Activated B cell treated with CpG ODN at 0.5 μM for 24 hours (primary cell): Measurements from ENCODE around the gene RAD51B. TPM values are rescaled to one million over a fixed set of nuclear protein-coding genes. Genes with fewer than 3 reads are reported as not detected.

Experiments used
- ATAC-seq: fragments of 200-7000 bp; cut with Tn5 transposase; one replicate; pipeline ENCODE4 v1.10.0; 2021; ENCODE audit warnings: low read depth, mild to moderate bottlenecking, moderate library complexity
- CTCF ChIA-PET: fragments of 350-600 bp; sonication (Branson Sonifier 250); formaldehyde crosslinking; loops from one replicate; lab custom pipeline; 2021; ENCODE audit warnings: antibody characterized with exemption; lab: Charles Lee
- POLR2A ChIA-PET: fragments of 350-600 bp; sonication (Branson Sonifier 250); formaldehyde crosslinking; loops from one replicate; lab custom pipeline; 2021; ENCODE audit warnings: antibody characterized with exemption; lab: Charles Lee
- DNase-seq: peaks from one replicate; pipeline ENCODE4 v3.0.0; 2022
- H3K27ac Mint-ChIP-seq: one replicate; pipeline ENCODE4 v1.8.0; 2020; ENCODE audit warnings: mixed read lengths
- H3K27me3 Mint-ChIP-seq: one replicate; pipeline ENCODE4 v1.8.0; 2021; ENCODE audit warnings: mixed read lengths
- H3K36me3 Mint-ChIP-seq: one replicate; pipeline ENCODE4 v1.8.0; 2021; ENCODE audit warnings: low read depth, mixed read lengths
- H3K4me1 Mint-ChIP-seq: one replicate; pipeline ENCODE4 v1.8.0; 2021; ENCODE audit warnings: mixed read lengths
- H3K4me3 Mint-ChIP-seq: one replicate; pipeline ENCODE4 v1.8.0; 2020; ENCODE audit warnings: mild to moderate bottlenecking, mixed read lengths
- H3K9me3 Mint-ChIP-seq: one replicate; pipeline ENCODE4 v1.8.0; 2020; ENCODE audit warnings: mixed read lengths
- CTCF ChIP-seq: fragments of 200-600 bp; IDR thresholded peaks from one replicate; pipeline ENCODE4 v1.8.0; 2022; ENCODE audit warnings: antibody characterized with exemption, mild to moderate bottlenecking
- intact Hi-C: fragments of 100-400 bp; cut with micrococcal nuclease; formaldehyde crosslinking; loops from one replicate; pipeline ENCODE4 v1.15.1; 2024
- total RNA-seq: library from RNA; stranded (reverse); gene quantifications from 2 replicates; pipeline ENCODE4 v1.2.3, GENCODE V29; 2022

Gene RAD51B
- total RNA-seq, 1 donor from 2014 or later = 53.9 TPM

- no peak for ATAC-seq
- Mint-ChIP-seq H3K9me3 (no peaks in the 10 kb centered on the region), H3K4me3 (no peak overlapping the region), H3K27ac (no peak overlapping the region), H3K36me3 (no peaks in the 10 kb centered on the region), H3K4me1 (no peaks in the 10 kb centered on the region), H3K27me3 (no peaks in the 10 kb centered on the region)
- TF ChIP-seq CTCF = no peak
- DNase-seq = no peak
- ChIA-PET CTCF (interaction anchor here (0.9 to 1.2 kb wide), 3 partner anchors 10 to 294 kb away, joined by 3 to 4 read pairs (median 4); no protein-coding TSS in a partner anchor), POLR2A (no interaction called here)
- intact Hi-C loops = no loop called here
These were observed 409.1 kb downstream of the RAD51B start for GRCh38 chr14:68228656-68229055.

- H3K4me3 Mint-ChIP-seq = no peak overlapping the region
- CTCF ChIA-PET = interaction anchor here (0.9 kb wide), 1 partner anchor 11 kb away, joined by 4 read pairs; no protein-coding TSS in a partner anchor
- POLR2A ChIA-PET = no interaction called here
- H3K4me1 Mint-ChIP-seq = no peaks in the 10 kb centered on the region
- TF ChIP-seq CTCF = no peak
- no peaks in the 10 kb centered on the region for H3K27me3 Mint-ChIP-seq
- no peak overlapping the region for H3K27ac Mint-ChIP-seq
- H3K36me3 Mint-ChIP-seq = no peaks in the 10 kb centered on the region
- ATAC-seq (no peak), DNase-seq (no peak)
- intact Hi-C loops = loop anchor here (5.0 kb wide), 1 partner anchor 277 kb away; no protein-coding TSS in a partner anchor
- H3K9me3 Mint-ChIP-seq = no peaks in the 10 kb centered on the region
These were observed 410.0 kb downstream of the RAD51B start for GRCh38 chr14:68229423-68230100.

- POLR2A ChIA-PET = no interaction called here
- intact Hi-C loops = loop anchor here (5.0 kb wide), 1 partner anchor 278 kb away; no protein-coding TSS in a partner anchor
- TF ChIP-seq CTCF = no peak
- H3K9me3 Mint-ChIP-seq = no peaks in the 10 kb centered on the region
- H3K27ac Mint-ChIP-seq = no peak overlapping the region
- ATAC-seq (no peak), DNase-seq (no peak)
- no peaks in the 10 kb centered on the region for H3K4me1 Mint-ChIP-seq
- no peaks in the 10 kb centered on the region for H3K36me3 Mint-ChIP-seq
- CTCF ChIA-PET = no interaction called here
- H3K27me3 Mint-ChIP-seq = no peaks in the 10 kb centered on the region
- H3K4me3 Mint-ChIP-seq = no peak overlapping the region
These were observed 410.8 kb downstream of the RAD51B start for GRCh38 chr14:68230202-68230949.

- Mint-ChIP-seq H3K9me3 (peaks cover 3% of the 10 kb centered on the region), H3K36me3 (no peaks in the 10 kb centered on the region), H3K4me3 (no peak overlapping the region), H3K4me1 (no peaks in the 10 kb centered on the region), H3K27ac (no peak overlapping the region), H3K27me3 (no peaks in the 10 kb centered on the region)
- POLR2A ChIA-PET = interaction anchor here (1.3 kb wide), 1 partner anchor 20 kb away, joined by 3 read pairs; no protein-coding TSS in a partner anchor
- intact Hi-C loops = loop anchor here (5.0 kb wide), 1 partner anchor 279 kb away; no protein-coding TSS in a partner anchor
- ATAC-seq (no peak), DNase-seq (no peak)
- TF ChIP-seq CTCF = no peak
- CTCF ChIA-PET = interaction anchor here (1.0 kb wide), 1 partner anchor 9 kb away, joined by 3 read pairs; no protein-coding TSS in a partner anchor
These were observed 411.6 kb downstream of the RAD51B start for GRCh38 chr14:68230950-68231717.
